Stromal cell of bone marrow (primary cell): Measurements from ENCODE around the gene RPL36A.

Experiments
- DNase-seq: peaks from one replicate; pipeline ENCODE4 v3.0.0-alpha.2; 2012; ENCODE audit warnings: low read depth

RPL36A gene

GRCh38 chrX:101390664-101391525, at the start of gene RPL36A:
TSS of gene RPL36A (plus strand) at chrX:101391011. CDS start at chrX:101391044, 33 bp downstream.
- peak; percentile 78 for DNase-seq

GRCh38 chrX:101347859-101348451, 42.9 kb upstream of the RPL36A start:
- DNase-seq = no peak

- peak; percentile 50 for DNase-seq
Observed at GRCh38 chrX:101348452-101349192, 42.2 kb upstream of the RPL36A start, which contains the start of gene TIMM8A. TSS of gene TIMM8A (minus strand) at chrX:101348742. CDS start at chrX:101348664, 78 bp downstream.

GRCh38 chrX:101349193-101349562, 41.6 kb upstream of the RPL36A start:
- no peak for DNase-seq

GRCh38 chrX:101357166-101357795, 33.5 kb upstream of the RPL36A start:
- DNase-seq = no peak

GRCh38 chrX:101359966-101360365, 30.8 kb upstream of the RPL36A start:
- no peak for DNase-seq

GRCh38 chrX:101360390-101360789, 30.4 kb upstream of the RPL36A start:
- DNase-seq = no peak

- no peak for DNase-seq
Observed at GRCh38 chrX:101362116-101362515, 28.7 kb upstream of the RPL36A start.

GRCh38 chrX:101362757-101363156, 28.1 kb upstream of the RPL36A start:
- no peak for DNase-seq

- DNase-seq = no peak
Observed at GRCh38 chrX:101365301-101365795, 25.5 kb upstream of the RPL36A start.

- DNase-seq = no peak
Observed at GRCh38 chrX:101368800-101369199, 22.0 kb upstream of the RPL36A start.

- no peak for DNase-seq
Observed at GRCh38 chrX:101369687-101370086, 21.1 kb upstream of the RPL36A start.

- DNase-seq = no peak
Observed at GRCh38 chrX:101370888-101371504, 19.8 kb upstream of the RPL36A start.

GRCh38 chrX:101377547-101377946, 13.3 kb upstream of the RPL36A start:
- DNase-seq = no peak

GRCh38 chrX:101383679-101384205, 7.1 kb upstream of the RPL36A start:
- DNase-seq = no peak

GRCh38 chrX:101385026-101385684, 5.7 kb upstream of the RPL36A start:
- no peak for DNase-seq

GRCh38 chrX:101385795-101386541, 4.8 kb upstream of the RPL36A start, which contains the start of gene BTK:
TSS of gene BTK (minus strand) at chrX:101386191. CDS start at chrX:101375284, 10,907 bp downstream.
- DNase-seq = no peak

- DNase-seq = no peak
Observed at GRCh38 chrX:101386542-101386885, 4.3 kb upstream of the RPL36A start.

- no peak for DNase-seq
Observed at GRCh38 chrX:101388604-101389003, 2.2 kb upstream of the RPL36A start.

- DNase-seq = no peak
Observed at GRCh38 chrX:101391831-101392230, 1.0 kb downstream of the RPL36A start.
